ENCODE results near the gene SV2C.
"Not testable (repeated sequence)": the region's sequence is repeated elsewhere in the genome, so short reads cannot be mapped to it uniquely, and the experiment has no call there.

The SV2C gene

DNA sequence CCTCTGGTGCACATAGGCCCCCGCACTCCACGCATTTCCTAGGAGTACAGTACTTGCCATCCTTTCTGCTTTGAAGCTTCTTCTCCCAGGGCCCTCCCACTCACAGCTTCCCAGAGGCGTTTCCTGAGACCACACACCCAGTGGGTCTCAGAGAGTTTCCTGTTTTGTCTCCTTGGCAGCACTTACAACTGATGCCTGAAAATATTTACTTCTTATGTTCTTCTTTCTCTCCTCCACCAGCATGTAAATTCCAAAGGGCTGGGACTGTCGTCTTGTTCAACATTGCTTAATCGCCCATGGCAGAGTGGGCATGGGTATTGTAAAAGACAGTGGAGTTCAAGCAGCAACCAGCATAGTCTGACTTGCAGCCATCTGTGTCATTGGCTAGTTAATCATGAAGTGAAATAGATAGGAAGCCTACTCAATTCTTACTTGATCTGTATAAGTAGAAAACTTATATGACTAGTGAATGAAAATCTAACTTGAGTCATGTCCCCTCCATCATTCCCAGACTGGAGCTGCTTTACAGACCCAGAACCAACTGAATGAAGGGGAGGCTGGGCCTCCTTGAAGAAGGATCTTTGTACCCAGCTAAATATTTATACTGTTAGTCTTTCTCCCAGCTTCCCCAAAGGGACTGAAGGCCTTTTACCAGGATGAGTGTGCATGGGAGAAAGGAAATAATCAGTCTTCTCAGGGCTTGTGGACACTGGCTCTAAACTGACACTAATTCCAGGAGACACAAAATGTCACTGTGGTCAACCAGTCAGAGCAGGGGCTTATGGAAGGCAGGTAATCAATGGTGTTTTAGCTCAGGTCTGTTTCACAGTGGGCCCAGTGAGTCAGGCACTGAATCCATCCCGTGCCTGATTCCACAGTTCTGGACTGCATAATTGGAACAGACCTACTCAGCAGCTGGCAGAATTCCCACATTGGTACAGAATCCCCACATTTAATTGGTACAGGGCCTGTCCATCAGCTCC is 116.4 kb downstream of the SV2C start:
- DNase-seq (ENCODE audit: low read depth) = no peak

DNA sequence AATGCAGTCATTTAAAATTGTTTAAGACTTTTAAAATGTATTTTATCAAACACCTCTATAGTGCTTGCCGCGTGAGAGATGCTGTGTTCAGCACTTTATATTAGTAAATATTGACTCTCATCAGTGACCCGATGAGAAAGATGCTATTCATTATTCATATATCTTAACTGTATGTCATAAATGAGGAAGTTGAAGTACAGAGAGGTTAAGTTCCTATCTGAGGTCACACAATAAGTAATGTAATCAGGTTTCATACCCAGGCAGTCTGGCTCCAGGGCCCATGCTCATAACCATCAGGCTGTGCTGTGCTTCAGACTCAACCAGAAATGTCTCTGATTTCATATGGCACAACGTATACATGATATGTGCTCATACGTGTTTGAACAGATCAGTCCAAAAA is 119.0 kb downstream of the SV2C start:
- no peak for DNase-seq (ENCODE audit: low read depth)

DNA sequence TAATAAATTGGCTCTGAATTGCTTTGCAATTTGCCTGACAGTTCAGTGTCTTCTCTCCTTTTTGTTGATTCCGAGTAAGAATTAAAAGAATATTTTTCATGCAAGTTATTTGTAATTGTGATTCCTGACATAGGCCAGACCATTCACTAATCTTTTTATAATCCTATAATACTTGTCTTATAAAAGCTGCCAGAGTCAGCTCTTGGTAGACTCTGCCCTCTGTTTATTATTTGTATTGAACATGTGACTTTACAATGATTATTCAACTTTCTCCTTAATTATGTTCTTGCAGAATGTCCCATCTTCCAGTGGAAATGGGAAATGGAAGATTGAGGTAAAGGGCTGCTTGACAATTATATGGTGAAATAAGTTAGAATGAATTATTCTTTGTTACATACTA is 121.0 kb downstream of the SV2C start:
- no peak for DNase-seq (ENCODE audit: low read depth)

DNA sequence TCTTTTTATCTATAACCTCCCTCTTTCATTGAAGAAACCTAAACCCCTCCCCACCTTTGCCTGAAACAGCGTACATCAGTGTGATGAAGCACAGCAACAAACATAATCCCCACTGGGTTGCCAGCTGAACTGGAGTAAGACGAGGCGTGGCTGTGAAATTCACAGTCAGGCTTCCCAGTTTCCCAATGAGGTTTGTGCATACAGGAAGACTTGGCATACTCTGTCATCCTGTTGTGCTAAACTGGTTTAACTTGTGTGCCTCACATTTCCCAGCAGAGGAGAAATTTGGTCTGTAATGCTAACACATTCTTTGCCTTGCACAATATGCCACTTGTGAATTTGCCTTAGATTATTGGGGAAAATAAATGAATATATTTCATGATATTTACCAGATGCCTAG is 121.5 kb downstream of the SV2C start:
- DNase-seq (ENCODE audit: low read depth) = no peak

DNA sequence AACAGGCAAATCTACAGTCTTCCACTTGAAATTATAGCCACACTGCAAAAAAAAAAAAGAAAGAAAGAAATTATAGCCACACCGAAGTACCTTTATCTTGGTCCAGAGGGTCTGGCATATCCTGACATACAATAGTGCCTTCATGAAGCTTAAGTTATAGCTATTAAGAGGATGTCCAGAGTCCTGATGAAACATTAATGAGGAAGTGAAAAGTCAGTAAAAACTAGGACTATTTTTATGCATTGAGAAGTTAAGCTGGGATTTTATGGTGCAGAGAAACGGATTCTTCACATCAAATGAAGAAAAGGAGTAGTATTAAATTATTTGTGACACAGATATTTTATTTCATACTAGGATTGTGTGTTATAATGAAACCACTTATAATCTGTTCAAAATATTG is 123.9 kb downstream of the SV2C start:
- no peak for DNase-seq (ENCODE audit: low read depth)

DNA sequence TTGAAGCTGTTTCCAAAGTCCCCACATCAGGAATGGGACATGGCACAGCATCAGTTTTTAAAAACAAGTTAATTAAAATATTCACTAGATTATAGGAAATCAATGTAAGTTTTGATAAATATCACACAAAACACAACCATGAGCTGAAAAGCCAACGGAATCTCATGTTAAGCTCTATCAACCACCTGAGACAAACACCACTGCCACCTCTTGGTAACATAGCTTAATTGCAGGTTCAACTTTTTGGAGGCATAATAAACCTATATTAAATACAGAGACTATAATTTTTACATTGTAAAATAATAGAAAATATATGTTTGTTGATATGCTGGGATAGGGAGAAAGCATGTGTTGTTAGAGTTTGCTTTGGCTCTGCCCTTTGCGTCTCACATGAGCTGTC is 126.1 kb downstream of the SV2C start:
- DNase-seq (ENCODE audit: low read depth) = no peak

DNA sequence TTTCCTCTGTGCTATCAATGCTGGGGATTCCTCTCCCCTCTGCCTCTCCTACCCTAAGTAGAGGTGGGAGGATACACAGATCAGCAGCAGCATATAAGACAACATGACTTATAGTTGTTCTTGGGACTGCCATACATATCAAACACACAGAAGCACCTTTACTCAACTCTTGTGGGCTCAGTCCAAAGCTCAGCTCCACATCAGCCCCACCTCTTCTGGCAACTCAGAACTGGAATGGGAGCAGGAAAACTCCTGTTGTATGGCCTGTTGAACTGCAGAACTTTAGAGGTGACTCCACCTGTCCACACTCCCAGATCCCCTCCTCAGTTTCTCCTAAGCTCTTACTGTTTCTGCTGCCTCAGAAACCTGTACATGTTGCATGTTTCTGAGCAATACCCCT is 127.8 kb downstream of the SV2C start:
- DNase-seq (ENCODE audit: low read depth) = no peak

DNA sequence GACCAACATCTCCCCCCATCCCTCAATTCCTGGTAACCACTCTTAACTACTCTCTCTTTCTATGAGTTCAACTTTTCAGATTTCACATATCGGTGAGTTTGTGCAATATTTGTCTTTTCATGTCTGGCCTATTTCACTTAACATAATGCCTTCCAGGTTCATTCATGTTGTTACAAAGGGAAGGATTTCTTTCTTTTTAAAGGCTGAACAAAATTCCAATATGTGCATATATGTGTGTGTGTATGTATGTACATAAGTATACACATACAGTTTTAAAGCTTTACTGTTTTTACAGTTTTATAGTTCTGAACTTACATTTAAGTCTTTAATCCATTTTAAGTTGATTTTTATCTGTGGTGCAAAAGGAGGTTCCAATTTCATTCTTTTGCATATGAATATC is 130.7 kb downstream of the SV2C start:
- no peak for DNase-seq (ENCODE audit: low read depth)

DNA sequence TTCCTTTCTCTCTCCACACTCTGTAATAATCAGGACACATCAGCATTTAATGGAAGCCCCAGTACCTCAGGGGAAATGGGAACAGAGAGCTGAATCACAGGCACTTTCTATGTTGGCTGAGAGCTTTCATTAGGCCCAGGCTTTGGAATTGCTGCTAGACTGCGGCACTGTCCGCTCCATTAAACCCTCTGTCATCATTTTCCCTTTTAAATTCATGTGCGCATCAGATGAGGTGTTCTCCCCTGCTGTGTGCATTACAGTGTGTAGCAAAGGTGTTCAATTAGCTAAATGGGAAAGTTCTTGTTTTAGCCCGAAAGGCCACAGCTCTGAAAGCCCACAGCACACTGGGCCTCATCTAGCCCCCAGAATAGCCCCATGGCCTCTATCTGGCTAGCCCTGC is 133.6 kb downstream of the SV2C start:
- no peak for DNase-seq (ENCODE audit: low read depth)

DNA sequence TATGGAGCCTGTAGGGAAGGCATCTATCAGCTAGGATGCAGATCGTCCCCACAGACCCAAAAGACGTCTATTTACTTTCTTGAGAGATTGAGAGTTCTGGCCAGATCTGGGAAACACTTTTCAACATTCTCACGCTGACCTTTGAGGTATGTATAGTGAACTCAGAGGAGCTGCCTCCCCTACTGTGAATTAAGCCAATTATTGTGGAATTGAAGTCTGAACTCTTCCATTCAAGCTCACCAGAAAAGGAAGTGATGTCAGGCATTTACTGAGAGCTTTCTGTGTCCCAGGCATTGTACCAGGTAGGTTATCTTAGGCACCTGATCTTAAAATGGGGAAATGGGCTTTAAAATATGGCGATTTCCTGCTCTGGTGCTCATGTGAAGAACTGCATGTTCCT is 136.5 kb downstream of the SV2C start:
- DNase-seq (ENCODE audit: low read depth) = no peak

DNA sequence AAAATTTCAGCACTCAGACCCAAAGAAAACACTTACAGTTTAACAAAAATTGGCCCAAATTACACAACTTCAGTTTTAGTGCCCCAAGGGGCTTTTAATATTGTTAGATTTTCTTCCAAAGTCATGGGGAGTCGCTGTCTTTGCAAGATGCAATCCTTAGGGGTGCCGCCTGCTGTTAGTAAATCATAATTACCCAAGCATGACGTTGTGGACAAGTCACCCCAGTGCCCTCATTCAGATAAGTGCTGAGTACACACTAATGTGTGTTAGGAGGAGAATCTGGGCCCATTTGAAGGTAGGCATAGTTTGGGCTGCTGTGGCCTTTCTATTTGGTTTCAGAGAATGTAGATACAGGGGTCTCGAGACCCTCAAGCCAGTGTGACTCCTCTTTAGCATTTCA is 138.1 kb downstream of the SV2C start:
- DNase-seq (ENCODE audit: low read depth) = no peak

DNA sequence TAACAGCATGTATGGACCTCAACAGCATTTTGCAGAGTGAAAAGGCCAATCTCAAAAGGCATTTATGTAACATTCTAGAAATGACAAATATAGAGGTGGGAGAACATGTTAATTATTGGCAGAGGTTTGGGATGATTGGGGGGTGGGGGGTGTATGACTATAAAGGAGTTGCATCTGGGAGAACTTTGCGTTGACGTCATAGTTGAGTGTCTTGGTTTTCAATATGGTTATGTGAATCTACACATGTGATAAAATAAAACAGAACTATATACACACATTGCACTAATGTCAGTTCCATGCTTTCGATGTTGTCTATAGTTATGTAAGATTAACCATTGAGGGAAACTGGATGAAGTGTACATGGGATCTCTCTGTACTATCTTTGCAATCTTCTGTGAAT is 139.1 kb downstream of the SV2C start:
- DNase-seq (ENCODE audit: low read depth) = no peak

DNA sequence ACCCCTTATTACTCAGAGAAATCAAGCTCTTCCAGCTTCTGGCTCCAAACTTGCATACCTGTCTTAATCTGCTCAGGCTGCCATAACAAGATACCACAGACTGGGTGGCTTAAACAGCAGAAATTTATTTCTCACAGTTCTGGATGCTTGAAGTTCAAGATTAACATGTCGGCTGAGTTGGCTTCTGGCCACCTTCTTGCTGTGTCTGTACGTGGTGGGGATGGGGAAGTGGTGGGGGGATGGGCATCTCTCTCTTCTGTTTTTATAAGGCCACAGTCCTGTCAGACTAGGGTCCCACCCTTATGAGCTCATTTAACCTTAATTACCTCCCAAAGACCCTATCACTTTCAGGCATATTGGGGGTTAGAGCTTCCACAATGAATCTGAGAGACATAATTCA is 140.5 kb downstream of the SV2C start:
- DNase-seq (ENCODE audit: low read depth) = no peak

DNA sequence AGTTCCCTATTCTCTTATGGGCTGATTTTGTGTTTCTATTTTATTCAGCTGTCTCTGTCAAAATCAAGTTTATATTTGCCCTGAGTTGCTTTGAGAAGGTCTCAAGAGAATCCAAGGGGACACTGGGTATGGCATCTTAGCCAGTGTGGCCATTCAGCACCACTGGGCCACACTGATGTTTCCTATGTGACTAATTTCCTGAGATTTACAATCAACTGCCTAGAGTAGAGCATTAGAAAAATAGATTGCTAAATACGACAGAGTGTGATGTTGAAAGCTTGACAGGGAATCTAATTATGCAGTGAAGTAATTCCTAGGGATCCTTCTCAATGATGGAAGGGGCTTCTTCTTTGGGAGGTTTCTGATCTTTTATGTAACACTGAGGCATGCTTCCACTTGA is 141.7 kb downstream of the SV2C start:
- DNase-seq (ENCODE audit: low read depth) = no peak

DNA sequence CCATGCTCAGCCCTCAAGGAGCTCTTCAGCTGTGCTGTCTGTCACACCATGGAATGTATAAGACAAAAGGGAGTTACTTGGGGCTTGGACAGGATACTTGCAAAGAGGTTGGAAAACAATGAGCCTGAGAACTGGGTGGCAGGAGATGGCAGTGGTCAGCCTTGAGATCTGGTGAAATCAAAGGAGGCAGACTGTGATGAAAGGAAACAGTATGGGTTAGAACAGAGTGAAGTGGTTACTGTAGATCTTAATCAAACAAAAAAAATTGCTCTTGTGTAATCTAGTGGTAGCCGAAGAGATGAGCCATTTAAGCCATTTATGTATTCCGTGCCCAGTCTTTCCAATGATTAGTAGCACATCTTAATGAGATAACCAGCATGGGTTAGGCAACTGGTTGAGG is 142.2 kb downstream of the SV2C start:
- no peak for DNase-seq (ENCODE audit: low read depth)

DNA sequence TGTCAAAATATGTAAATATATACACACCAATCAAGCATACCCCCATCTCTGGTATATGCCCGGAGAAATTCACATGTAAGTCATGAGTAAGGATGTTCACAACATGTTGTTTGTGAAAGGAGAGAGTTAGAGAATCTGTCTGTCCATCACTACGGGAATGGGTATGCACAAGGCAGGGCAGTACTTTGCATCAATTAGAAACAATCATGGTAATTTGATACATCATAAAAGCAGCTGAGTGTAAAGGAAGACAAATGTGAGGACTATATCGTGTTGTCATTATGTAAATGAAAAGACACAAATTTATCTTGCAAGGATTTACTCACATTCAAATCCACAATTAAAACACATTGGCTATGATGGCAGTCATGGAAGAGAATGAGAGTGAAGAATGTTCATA is 146.7 kb downstream of the SV2C start:
- no peak for DNase-seq (ENCODE audit: low read depth)

DNA sequence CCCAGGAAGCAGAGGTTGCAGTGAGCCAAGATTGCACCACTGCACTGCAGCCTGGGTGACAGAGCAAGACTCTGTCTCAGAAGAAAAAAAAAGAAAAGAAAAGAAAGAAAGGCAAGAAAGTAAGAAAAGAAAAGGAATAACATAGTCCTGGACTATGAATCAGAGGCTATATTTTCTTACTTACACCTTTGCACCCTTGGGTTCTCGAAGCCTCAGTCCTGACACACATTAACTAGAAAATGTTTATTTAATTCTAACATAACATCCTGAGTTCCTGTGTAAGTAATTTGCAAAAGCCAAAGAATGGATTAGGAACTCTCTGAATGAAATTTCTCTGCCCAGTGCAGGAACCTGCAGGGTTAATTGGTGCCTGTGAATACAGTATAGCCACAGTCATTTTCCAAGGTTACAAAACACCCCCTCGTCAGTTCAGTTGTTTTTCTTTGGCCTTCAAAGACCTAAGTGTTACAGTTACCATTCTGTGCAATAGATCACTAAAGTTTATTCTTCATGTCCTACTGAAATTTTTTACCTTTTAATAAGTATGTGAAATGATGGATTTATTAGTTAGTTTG is 147.6 kb downstream of the SV2C start:
- DNase-seq (ENCODE audit: low read depth) = no peak

DNA sequence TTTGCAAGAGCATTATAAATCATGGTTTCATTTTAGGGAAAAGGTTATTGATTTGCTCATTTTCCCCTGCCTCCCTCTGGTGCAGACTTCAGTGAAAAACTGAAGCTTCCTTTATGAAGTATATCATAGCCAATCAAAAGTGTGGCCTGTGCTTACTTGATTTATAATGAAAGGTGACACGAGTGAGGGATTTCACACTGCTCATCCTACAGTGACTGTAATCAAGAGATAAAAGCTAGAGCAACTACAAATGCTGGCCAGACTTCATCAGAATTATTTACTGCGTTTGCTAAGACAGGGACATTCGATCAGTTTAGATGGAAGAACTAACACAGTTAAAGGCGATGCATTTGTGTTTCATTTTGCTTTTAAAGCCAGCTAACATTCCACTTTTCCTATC is 151.5 kb downstream of the SV2C start:
- DNase-seq (ENCODE audit: low read depth) = no peak

DNA sequence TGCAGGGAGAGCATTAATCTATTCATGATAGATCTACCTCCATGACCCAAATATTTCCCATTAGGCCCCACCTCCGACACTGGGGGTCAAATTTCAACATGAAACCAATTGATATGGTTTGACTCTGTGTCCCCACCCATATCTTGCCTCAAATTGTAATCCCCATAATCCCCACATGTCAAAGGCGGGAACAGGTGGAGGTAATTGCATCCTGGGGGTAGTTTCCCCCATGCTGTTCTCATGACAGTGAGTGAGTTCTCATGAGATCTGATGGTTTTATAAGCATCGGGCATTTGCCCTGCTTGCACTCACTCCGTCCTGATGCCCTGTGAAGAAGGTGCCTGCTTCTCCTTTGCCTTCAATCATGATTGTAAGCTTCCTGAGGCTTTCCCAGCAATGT is 153.5 kb downstream of the SV2C start:
- DNase-seq (ENCODE audit: low read depth) = no peak

DNA sequence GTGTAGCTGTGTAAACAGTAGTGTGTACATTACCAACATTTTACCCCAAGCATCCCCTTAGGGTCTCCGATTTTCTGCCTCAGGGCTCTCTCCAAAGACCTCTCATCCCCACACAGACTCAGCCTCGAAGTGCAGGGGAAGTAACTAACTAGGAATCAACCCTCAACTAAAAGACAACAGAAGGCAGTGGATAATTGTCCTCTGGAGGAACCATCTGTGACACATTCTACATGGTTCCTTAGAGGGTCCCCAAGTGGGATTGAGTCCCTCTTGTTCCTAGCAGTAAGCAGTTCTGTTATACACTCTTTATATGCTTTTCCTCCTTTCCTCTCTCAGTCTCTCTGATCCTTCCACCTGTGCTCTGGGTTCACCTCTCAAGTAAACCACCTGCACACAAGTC is 157.2 kb downstream of the SV2C start:
- no peak for DNase-seq (ENCODE audit: low read depth)

DNA sequence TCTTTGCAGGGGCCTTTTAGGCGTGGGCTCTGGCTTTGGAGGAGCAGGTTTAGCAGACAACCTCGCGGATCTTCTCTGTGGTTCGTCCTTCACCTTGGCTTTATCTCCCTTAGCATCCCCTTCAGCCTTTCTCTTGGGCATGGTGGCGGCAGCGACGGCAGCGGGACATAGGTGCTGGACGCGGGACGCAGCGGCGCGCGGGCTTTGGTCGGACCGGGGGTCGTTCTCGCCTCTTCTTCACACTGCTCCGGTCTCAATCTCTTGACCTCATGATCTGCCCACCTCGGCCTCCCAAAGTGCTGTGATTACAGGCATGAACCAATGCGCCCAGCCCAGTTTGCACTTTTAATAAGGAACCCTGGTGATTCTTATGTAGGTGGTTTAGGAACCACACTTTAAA is 159.0 kb downstream of the SV2C start:
- DNase-seq (ENCODE audit: low read depth) = not testable (repeated sequence)

DNA sequence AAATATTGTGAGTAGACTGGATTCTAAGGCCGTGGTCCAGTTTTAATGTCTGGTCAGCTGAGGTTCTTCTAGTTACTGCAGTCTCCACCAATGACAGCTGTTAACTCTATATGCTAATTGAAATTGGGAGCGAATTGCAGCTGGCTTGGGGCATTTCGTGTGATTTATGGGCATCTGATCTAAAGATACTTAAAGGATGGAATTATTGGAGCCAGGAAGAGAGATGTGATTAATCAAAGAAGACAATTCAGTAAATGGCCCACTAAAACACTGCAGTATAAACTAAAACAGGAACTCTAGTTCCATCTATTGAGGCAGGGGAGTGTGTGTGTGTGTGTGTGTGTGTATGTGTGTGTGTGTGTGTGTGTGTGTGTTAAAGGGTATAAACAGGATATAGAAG is 162.4 kb downstream of the SV2C start:
- DNase-seq (ENCODE audit: low read depth) = no peak

DNA sequence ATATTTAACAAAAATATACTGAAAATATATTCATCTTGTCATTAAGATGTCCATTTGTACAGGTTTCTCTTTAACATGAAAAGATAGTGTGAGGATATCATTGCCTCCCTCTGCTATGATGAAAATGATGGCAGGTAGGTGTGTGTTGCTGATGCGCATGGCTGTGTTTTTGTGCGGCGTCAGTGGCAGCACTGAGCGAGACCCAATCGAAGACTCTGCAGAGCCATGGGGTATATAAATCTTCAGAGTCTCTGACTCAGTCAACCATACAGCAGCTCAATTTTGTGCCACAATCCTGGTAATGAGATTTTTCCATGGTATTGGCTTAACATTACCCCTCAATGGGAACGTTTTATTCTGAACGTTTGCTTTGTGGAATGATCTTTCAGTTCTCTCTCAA is 166.4 kb downstream of the SV2C start:
- DNase-seq (ENCODE audit: low read depth) = no peak

DNA sequence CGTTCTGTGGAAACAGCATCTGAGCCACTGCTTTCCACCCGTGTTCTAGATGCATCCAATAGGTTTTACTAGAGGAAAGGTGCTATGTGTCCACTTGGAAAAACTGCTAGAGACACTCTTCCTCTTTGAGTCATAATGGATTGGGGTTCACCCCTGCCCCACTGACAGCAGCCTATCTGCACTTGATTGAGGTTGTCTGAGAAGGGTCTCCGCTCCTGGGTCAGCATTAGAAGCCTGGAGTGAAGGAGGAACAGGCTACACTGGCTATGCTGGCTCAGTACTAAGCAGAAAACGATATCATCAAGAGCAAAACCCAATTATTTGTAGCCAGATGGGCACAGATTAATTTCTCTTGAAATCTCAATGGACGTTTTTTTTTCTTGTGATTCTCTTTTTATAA is 167.3 kb downstream of the SV2C start:
- no peak for DNase-seq (ENCODE audit: low read depth)
